T47D (cell line): ENCODE data around the gene HPS5.

Experiments used
- DNase-seq, 2 experiments: peaks; one replicate each; pipeline versions ENCODE4 v3.0.0 to v3.0.0-alpha.2; 2011 to 2012; ENCODE audit warnings: low read depth in 1 of 2, low spot score in 1 of 2
- JUND ChIP-seq: IDR thresholded peaks from 2 replicates; pipeline ENCODE4 v1.6.1; 2012; ENCODE audit warnings: low read depth
- in situ Hi-C: cut with HindIII; loops from 2 replicates; pipeline ENCODE4 v1.10.0; 2016; ENCODE audit warnings: low sequenced_read_pairs, low pct_unique_long_range_greater_than_20kb

Gene HPS5

GRCh38 chr11:18314784-18315523, 7.0 kb downstream of the HPS5 start:
- in situ Hi-C loops: no loop called here
- no peak for TF ChIP-seq JUND
- no peak for DNase-seq

- TF ChIP-seq JUND: no peak
- in situ Hi-C loops: no loop called here
- no peak for DNase-seq
These were observed 7.8 kb downstream of the HPS5 start for GRCh38 chr11:18313965-18314763.

- no peak for TF ChIP-seq JUND
- in situ Hi-C loops: no loop called here
- no peak for DNase-seq
These were observed 9.1 kb downstream of the HPS5 start for GRCh38 chr11:18312663-18313420.

GRCh38 chr11:18312012-18312411, 9.9 kb downstream of the HPS5 start:
- no peak for TF ChIP-seq JUND
- DNase-seq: no peak
- in situ Hi-C loops: no loop called here

- in situ Hi-C loops: no loop called here
- TF ChIP-seq JUND: no peak
- DNase-seq: no peak
These were observed 11.1 kb downstream of the HPS5 start for GRCh38 chr11:18310800-18311340.

GRCh38 chr11:18309691-18310090, 12.2 kb downstream of the HPS5 start:
- in situ Hi-C loops: no loop called here
- no peak for TF ChIP-seq JUND
- no peak for DNase-seq

- DNase-seq: no peak
- in situ Hi-C loops: no loop called here
- TF ChIP-seq JUND: no peak
These were observed 13.7 kb downstream of the HPS5 start for GRCh38 chr11:18308242-18308641.

GRCh38 chr11:18307461-18308139, 14.3 kb downstream of the HPS5 start:
- no peak for DNase-seq
- in situ Hi-C loops: no loop called here
- no peak for TF ChIP-seq JUND

GRCh38 chr11:18304745-18305144, 17.2 kb downstream of the HPS5 start:
- in situ Hi-C loops: no loop called here

GRCh38 chr11:18299721-18300120, 22.2 kb downstream of the HPS5 start:
- TF ChIP-seq JUND: no peak
- in situ Hi-C loops: no loop called here
- no peak for DNase-seq

More at GRCh38 chr11:18304745-18305144, 17.2 kb downstream of the HPS5 start:
- TF ChIP-seq JUND: no peak
- DNase-seq: no peak

GRCh38 chr11:18295316-18295715, 26.6 kb downstream of the HPS5 start:
- in situ Hi-C loops: no loop called here
- TF ChIP-seq JUND: no peak
- no peak for DNase-seq

GRCh38 chr11:18294862-18295261, 27.1 kb downstream of the HPS5 start:
- no peak for DNase-seq
- TF ChIP-seq JUND: no peak
- in situ Hi-C loops: no loop called here
